Activated B cell treated with CpG ODN at 0.5 μM for 24 hours (primary cell): Measurements from ENCODE around the gene ANKRD13B. TPM values are rescaled to one million over a fixed set of nuclear protein-coding genes. Genes with fewer than 3 reads are reported as not detected.
A peak's percentile ranks its signal among the peaks of the same experiment; 100 is the strongest.

Source experiments
- ATAC-seq: fragments of 200-7000 bp; cut with Tn5 transposase; one replicate; pipeline ENCODE4 v1.10.0; 2021; ENCODE audit warnings: low read depth, mild to moderate bottlenecking, moderate library complexity
- CTCF ChIA-PET: fragments of 350-600 bp; sonication (Branson Sonifier 250); formaldehyde crosslinking; loops from one replicate; lab custom pipeline; 2021; ENCODE audit warnings: antibody characterized with exemption; lab: Charles Lee
- POLR2A ChIA-PET: fragments of 350-600 bp; sonication (Branson Sonifier 250); formaldehyde crosslinking; loops from one replicate; lab custom pipeline; 2021; ENCODE audit warnings: antibody characterized with exemption; lab: Charles Lee
- DNase-seq: peaks from one replicate; pipeline ENCODE4 v3.0.0; 2022
- H3K27ac Mint-ChIP-seq: one replicate; pipeline ENCODE4 v1.8.0; 2020; ENCODE audit warnings: mixed read lengths
- H3K27me3 Mint-ChIP-seq: one replicate; pipeline ENCODE4 v1.8.0; 2021; ENCODE audit warnings: mixed read lengths
- H3K36me3 Mint-ChIP-seq: one replicate; pipeline ENCODE4 v1.8.0; 2021; ENCODE audit warnings: low read depth, mixed read lengths
- H3K4me1 Mint-ChIP-seq: one replicate; pipeline ENCODE4 v1.8.0; 2021; ENCODE audit warnings: mixed read lengths
- H3K4me3 Mint-ChIP-seq: one replicate; pipeline ENCODE4 v1.8.0; 2020; ENCODE audit warnings: mild to moderate bottlenecking, mixed read lengths
- H3K9me3 Mint-ChIP-seq: one replicate; pipeline ENCODE4 v1.8.0; 2020; ENCODE audit warnings: mixed read lengths
- intact Hi-C: fragments of 100-400 bp; cut with micrococcal nuclease; formaldehyde crosslinking; loops from one replicate; pipeline ENCODE4 v1.15.1; 2024
- total RNA-seq: library from RNA; stranded (reverse); gene quantifications from 2 replicates; pipeline ENCODE4 v1.2.3, GENCODE V29; 2022
- TF ChIP-seq, protein P1 (sequence below): fragments of 200-600 bp; IDR thresholded peaks from one replicate; pipeline ENCODE4 v1.8.0; 2022; ENCODE audit warnings: antibody characterized with exemption, mild to moderate bottlenecking

The ANKRD13B gene
- total RNA-seq, 1 donor from 2014 or later, result 3.5 TPM

DNA sequence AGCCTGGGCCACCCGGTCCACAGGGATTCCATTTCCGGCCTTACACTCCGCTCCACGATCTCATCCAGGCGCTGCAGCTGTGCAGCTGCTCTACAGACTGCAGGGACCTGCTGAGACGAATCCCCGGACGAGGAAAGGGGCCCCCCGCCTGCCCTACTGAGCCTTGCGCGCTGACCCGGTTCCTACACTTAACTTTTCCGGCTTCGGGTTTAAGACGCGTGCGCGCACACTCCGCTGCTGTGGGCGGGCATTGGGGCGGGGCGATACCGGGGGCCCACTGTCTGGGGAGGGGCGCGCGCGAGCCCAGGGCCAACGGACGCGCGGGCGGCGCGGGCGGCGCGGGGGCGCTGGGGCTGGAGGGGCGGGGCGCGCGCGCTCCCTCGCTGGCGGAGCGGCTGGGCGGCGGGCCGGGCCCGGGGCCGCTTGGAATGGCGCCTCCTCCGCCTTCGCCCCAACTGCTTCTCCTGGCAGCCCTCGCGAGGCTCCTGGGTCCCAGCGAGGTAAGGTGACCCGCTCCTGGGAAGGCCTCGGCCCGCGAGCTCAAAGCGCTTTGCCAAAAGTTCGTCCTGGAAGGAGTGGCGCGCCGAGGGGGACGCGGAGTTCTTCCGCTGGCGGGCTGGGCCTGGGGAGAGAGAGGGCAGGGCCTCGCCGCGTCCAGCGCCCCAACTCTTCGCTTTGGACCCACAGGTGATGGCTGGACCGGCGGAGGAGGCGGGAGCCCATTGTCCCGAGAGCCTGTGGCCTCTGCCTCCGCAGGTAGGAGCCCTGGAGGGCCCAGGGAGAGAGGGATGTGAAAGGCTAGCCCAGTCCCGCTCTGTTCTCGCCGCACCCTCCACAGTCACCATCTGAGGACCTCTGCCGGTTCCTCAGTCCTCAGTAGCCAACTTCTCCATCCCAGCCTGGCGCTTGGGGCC, 24.3 kb upstream of the ANKRD13B start, which contains the start of gene TP53I13:
TSS of gene TP53I13 (plus strand) at position 371 of the 914 bp plus-strand sequence. CDS start at position 429, 58 bp downstream.
- ChIA-PET CTCF (interaction anchor here (0.8 to 3.3 kb wide), 9 partner anchors 12 to 363 kb away, joined by 3 to 19 read pairs (median 8); partner anchors contain the start of gene ANKRD13B), POLR2A (interaction anchor here (0.6 to 4.0 kb wide), 16 partner anchors 8 to 758 kb away, joined by 3 to 13 read pairs (median 4); partner anchors contain the start of genes ANKRD13B, NUFIP2 and TAOK1)
- Mint-ChIP-seq H3K4me3 (peak within 1 kb of the TSS; percentile 97), H3K27ac (peak within 1 kb of the TSS; percentile 97), H3K36me3 (peaks cover 5% of the 10 kb centered on the region), H3K9me3 (no peaks in the 10 kb centered on the region), H3K27me3 (no peaks in the 10 kb centered on the region), H3K4me1 (peaks cover 32% of the 10 kb centered on the region)
- peak; percentile 65 for ATAC-seq
- TF ChIP-seq, protein P1, sequence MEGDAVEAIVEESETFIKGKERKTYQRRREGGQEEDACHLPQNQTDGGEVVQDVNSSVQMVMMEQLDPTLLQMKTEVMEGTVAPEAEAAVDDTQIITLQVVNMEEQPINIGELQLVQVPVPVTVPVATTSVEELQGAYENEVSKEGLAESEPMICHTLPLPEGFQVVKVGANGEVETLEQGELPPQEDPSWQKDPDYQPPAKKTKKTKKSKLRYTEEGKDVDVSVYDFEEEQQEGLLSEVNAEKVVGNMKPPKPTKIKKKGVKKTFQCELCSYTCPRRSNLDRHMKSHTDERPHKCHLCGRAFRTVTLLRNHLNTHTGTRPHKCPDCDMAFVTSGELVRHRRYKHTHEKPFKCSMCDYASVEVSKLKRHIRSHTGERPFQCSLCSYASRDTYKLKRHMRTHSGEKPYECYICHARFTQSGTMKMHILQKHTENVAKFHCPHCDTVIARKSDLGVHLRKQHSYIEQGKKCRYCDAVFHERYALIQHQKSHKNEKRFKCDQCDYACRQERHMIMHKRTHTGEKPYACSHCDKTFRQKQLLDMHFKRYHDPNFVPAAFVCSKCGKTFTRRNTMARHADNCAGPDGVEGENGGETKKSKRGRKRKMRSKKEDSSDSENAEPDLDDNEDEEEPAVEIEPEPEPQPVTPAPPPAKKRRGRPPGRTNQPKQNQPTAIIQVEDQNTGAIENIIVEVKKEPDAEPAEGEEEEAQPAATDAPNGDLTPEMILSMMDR, result no peak
- peak; percentile 83 for DNase-seq
- intact Hi-C loops, result loop anchor here (1.0 to 10.0 kb wide), 8 partner anchors 12 to 1744 kb away; partner anchors contain the start of genes EVI2B, GIT1, NEK8 and NUFIP2

DNA sequence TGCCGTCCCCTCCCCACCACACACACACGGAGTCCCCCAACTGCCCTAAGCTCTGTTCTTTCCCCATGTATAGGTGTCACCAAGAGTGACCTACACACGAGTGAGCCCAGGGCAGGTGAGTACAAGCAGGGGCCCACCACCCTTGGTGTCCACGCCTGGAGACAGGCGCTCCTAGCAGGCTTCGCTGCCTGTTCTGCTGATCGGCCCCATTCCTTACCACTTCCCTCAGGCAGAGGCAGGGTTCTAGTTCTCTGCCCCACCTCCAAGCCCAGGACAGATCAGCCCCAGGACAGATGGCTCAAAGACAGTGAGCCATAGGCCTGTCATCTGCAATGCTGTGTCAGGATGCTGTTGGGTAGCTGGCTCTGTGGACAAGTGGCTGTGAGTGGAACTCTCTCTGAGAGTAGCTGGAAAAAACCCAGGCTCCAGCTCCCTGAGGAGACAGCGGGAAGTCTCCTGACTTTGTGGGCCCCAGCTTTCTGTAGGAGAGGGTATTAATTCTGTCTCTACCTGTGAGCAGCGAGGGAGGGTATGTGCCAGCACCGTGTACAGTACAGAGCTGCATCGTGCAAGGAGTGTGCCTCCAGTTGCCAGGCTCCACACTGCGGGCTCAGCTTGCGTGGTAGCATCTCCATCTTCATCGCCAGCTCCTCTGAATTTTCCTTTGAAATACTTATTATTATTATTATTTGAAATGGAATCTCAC, 23.5 kb upstream of the ANKRD13B start:
- Mint-ChIP-seq H3K9me3 (no peaks in the 10 kb centered on the region), H3K27me3 (no peaks in the 10 kb centered on the region), H3K4me1 (peaks cover 29% of the 10 kb centered on the region), H3K27ac (peak overlapping the region; percentile 75), H3K36me3 (peaks cover 12% of the 10 kb centered on the region), H3K4me3 (peak overlapping the region; percentile 85)
- DNase-seq (no peak), ATAC-seq (no peak)
- POLR2A ChIA-PET, result interaction anchor here (0.6 to 1.7 kb wide), 6 partner anchors 9 to 281 kb away, joined by 3 to 8 read pairs (median 3); partner anchors contain the start of gene ANKRD13B
- intact Hi-C loops, result loop anchor here (2.0 to 10.0 kb wide), 6 partner anchors 45 to 1743 kb away; partner anchors contain the start of genes EVI2B, NEK8, NUFIP2 and TLCD1
- TF ChIP-seq, protein P1, result no peak
- CTCF ChIA-PET, result interaction anchor here (1.5 to 3.3 kb wide), 3 partner anchors 11 to 200 kb away, joined by 8 to 11 read pairs (median 8); no protein-coding TSS in a partner anchor

DNA sequence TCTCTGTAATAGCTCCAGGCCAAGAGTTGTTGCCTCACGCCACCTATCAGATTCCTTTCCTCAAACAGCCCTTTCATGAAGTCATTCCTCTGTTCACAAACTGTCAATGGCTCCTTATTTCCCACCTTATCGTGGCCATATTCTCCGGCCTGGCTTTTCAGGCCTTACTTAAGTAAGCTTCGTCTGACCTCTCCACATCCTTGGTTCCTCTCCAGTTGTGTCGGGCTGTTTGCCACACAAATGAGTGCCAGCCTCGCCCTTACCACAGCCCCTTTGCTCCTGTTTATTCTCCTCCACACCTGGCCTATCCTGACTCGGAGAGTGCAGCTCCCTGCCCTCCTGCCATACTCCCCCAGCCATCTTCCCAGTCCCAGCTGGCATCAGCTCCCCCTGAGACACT, 22.4 kb upstream of the ANKRD13B start:
- Mint-ChIP-seq H3K36me3 (peaks cover 22% of the 10 kb centered on the region), H3K27ac (peak overlapping the region; percentile 10)
- intact Hi-C loops, result no loop called here

DNA sequence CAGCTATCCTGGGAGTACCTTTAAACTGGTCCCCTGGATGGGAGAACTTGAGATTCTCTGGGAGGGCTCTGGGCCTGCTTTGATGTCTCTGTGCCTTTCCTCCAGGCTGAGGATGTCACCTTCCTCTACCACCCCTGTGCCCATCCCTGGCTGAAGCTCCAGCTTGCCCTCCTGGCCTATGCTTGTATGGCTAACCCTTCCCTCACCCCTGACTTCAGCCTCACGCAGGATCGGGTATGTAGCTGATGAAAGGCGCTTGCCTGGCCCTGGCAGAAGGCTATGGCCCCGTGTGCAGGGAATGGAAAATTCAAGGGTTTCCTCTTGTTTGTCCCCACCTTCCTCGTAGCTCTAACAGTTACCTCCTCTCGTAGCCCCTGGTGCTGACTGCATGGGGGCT, 21.4 kb upstream of the ANKRD13B start:
- peaks cover 26% of the 10 kb centered on the region for H3K4me1 Mint-ChIP-seq
- peak; percentile 10 for DNase-seq
- H3K27me3 Mint-ChIP-seq, result no peaks in the 10 kb centered on the region
- H3K27ac Mint-ChIP-seq, result no peak overlapping the region
- intact Hi-C loops, result no loop called here
- peaks cover 30% of the 10 kb centered on the region for H3K36me3 Mint-ChIP-seq
- H3K4me3 Mint-ChIP-seq, result no peak overlapping the region
- ChIA-PET POLR2A (no interaction called here), CTCF (interaction anchor here (1.0 to 2.7 kb wide), 3 partner anchors 20 to 352 kb away, joined by 3 to 11 read pairs (median 3); no protein-coding TSS in a partner anchor)
- ATAC-seq, result no peak
- TF ChIP-seq, protein P1, result no peak
- no peaks in the 10 kb centered on the region for H3K9me3 Mint-ChIP-seq

More for the DNA sequence above, 22.4 kb upstream of the ANKRD13B start:
- TF ChIP-seq, protein P1, result no peak
- peak overlapping the region; percentile 44 for H3K4me3 Mint-ChIP-seq
- CTCF ChIA-PET, result interaction anchor here (1.0 to 3.3 kb wide), 4 partner anchors 10 to 201 kb away, joined by 3 to 11 read pairs (median 8); no protein-coding TSS in a partner anchor
- H3K9me3 Mint-ChIP-seq, result no peaks in the 10 kb centered on the region
- ATAC-seq, result no peak
- no peaks in the 10 kb centered on the region for H3K27me3 Mint-ChIP-seq
- peak; percentile 6 for DNase-seq
- POLR2A ChIA-PET, result interaction anchor here (1.4 to 1.7 kb wide), 2 partner anchors 20 to 22 kb away, joined by 3 to 6 read pairs; partner anchors contain the start of gene ANKRD13B
- peaks cover 30% of the 10 kb centered on the region for H3K4me1 Mint-ChIP-seq
